Measurements from ENCODE around the gene SPANXN2. TPM values are rescaled to one million over a fixed set of nuclear protein-coding genes. Genes with fewer than 3 reads are reported as not detected.
"Not testable (repeated sequence)": the region's sequence is repeated elsewhere in the genome, so short reads cannot be mapped to it uniquely, and the experiment has no call there.

Gene SPANXN2, protein sequence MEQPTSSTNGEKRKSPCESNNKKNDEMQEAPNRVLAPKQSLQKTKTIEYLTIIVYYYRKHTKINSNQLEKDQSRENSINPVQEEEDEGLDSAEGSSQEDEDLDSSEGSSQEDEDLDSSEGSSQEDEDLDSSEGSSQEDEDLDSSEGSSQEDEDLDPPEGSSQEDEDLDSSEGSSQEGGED
- polyA plus RNA-seq (ENCODE audit: insufficient read length), result not detected

DNA sequence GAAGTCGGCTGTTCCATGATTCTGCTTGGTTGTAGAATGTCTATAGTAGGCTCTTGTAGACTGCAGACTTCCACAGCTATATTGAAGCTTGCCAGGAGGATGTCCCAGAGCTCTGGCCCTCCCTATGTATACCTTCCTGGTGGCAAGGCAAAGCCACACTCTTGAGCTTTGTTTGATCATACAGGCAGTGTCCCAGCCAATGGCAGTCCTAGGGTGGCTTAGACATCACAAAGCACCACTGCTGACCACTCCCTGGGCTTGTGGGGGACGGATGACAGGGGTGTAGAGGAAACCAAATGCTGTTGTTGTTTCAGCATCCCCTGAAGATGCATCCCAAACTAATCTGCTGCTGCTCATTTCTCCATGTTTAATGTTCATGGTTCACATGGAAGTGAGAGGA, at the start of gene SPANXN2:
SPANXN2 (minus strand) TSS at position 101 of the 400 bp plus-strand sequence; CDS start at position 17, 84 bp downstream.
- not testable (repeated sequence) for DNase-seq

DNA sequence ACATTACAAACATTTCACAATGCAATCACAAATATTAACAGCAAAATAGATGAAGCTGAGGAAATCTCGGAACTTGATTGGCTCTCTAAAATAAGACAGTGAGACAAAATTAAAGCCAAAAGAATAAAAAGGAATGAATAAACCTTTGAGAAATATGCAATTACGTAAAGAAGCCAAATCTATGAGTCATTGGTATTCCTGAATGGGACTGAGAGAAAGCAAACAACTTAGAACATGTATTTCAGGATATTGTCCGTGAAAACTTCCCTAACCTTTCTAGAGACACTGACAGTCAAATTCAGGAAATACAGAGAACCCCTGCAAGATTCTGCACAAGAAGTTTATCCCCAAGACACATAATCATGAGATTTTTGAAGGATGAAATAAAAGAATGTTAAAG, 48.4 kb upstream of the SPANXN2 start:
- no peak for DNase-seq

DNA sequence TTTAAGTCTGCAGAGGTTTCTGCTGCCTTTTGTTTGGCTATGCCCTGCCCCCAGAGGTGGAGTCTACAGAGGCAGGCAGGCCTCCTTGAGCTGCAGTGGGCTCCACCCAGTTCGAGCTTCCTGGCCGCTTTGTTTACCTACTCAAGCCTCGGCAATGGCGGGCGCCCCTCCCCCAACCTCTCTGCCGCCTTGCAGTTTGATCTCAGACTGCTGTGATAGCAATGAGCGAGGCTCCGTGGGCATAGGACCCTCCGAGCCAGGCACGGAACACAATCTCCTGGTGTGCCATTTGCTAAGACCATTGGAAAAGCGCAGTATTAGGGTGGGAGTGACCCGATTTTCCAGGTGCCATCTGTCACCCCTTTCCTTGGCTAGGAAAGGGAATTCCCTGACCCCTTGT, 47.2 kb upstream of the SPANXN2 start:
- DNase-seq, result not testable (repeated sequence)

DNA sequence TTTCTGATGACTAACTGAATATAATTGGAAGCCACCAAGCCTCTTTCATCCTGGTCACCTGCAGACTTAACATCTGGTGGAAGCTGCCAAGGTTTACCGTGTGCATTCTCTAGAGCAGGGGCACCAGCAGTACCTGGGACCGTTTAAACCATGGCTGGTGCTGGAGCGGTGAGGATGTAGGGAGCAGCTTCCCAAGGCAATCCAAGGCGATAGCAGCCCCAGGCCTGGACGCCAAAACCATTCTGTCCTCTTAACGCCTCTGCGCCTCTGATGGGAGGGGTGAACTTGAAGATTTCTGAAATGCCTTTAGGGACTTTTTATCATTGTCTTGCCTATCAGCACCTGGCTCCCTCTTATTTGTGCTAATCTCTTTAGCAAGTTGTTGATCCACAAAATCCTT, 37.3 kb upstream of the SPANXN2 start:
- DNase-seq, result no peak

DNA sequence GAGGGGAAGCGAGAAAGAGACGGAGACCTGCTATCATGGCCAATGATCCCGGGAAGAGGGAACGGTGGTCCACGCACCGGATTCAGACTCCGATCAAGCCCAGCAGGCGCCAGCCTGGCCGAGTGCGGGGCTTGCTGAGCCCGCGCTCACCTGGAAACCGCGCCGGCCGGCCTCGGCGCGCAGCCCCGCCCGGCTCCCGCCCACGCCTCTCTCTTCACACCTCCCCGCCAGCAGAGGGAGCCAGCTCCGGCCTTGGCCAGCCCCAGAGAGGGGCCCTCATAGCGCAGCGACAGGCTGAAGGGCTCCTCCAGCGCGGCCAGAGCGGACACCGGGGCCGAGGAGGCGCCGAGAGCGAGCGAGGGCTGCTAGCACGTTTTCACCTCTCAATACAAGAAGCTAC, 36.8 kb upstream of the SPANXN2 start:
- no peak for DNase-seq

DNA sequence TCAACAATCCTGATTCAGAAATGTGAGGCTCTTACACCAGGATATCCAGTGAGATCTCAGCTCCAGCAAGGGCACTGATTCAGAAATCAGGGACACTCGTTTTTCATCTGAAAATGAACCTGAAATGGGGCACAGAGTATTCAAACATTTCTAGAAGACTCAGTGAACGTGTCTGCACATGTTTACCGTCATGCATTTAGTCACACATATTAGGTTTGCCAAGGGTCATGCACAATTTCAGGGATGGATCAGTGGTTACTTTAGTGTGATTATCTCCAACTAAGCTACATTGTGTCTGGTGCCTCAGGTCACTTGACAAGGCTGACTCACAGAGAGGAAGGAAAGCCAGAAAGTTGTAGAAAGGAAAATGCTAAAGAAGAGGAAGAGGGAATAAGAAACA, 33.6 kb upstream of the SPANXN2 start:
- DNase-seq, result no peak

DNA sequence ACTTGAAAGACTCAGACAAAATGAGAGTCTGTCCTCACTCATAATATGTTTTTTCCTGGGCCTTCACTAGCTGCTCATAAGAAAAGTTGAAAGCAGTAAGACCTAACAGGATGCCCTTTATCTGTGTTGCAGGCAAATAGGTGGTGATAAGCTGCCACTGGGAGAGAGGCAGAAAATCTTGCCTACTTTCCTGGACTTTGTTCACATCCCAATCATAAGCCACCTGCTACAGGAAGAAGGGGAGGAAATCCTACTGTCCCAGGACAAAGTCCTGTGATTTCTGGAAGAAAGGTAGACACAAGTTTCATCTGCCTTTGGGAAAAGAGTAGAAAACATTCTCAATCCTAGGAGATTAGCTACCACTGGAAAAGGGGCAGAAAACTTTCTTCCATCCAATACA, 13.3 kb upstream of the SPANXN2 start:
- no peak for DNase-seq

DNA sequence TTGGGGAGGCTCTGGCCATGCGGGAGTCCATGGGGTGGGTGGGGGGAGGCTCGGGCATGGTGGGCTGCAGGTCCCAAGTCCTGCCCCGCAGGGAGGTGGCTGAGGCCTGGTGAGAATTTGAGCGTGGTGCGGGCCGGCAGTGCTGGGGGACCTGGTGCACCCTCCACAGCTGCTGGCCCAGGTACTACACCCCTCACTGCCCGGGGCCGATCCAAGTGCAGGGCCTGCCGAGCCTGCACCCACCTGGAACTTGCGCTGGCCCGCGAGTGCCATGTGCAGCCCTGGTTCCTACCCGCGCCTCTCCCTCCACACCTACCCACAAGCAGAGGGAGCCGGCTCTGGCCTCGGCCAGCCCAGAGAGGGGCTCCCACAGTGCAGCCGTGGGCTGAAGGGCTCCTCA, 5.7 kb upstream of the SPANXN2 start:
- DNase-seq, result no peak

DNA sequence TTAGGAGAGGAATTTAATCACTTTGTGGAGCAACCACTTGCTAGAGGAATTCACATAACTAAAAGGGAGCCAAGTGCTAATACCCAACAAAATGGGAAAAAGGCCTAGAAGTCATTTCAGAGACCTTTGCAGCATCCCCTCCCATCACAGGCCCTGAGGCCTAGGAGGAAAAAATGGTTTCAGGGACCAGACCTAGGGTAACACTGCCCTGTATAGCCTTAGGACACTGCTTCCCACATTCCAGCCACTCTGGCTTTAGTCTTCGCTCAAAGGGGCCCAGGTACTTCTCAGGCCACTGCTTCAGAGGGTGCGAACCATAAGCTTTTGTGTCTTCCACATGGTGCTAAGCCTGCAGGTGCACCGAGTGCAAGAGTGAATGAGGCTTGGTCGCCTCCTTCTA, 19.1 kb downstream of the SPANXN2 start:
- no peak for DNase-seq

DNA sequence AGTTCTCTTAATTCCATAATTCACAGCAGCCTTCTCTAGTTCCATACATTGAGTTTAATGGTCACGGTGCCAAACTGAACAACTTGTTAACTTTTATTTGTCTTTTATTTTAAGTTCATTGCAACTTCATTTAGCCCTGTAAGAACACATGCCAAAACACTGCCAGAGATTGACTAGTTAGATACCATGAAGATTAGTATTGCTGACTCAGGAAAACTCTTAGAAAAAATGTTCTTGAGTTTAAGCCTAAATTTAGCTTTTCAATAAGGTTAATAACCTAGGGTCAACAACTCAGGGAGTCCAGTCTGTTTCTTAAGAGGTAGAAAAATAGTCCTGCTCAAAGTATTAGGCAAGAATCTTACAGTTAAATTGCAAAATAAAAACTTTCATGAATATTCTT, 25.7 kb downstream of the SPANXN2 start:
- DNase-seq, result no peak

DNA sequence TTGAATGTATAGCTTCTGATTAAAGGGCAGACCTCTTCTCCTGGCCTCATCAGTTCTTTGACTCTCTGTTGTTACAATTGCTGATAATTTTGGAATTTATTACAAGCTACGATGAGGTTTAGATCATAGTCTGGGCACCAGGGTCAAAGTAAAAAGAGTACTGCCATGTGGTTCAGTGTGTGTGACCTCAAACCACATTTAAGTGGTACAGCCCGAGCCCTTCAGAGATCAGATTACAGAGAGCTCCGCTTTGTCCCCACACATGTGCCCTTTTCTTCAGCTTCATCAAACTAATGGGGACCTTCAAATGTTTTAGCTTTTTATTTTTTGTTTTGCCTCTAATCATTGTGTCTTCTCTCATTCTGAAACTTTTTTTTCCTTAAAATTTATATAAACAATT, 37.1 kb downstream of the SPANXN2 start:
- DNase-seq, result no peak

DNA sequence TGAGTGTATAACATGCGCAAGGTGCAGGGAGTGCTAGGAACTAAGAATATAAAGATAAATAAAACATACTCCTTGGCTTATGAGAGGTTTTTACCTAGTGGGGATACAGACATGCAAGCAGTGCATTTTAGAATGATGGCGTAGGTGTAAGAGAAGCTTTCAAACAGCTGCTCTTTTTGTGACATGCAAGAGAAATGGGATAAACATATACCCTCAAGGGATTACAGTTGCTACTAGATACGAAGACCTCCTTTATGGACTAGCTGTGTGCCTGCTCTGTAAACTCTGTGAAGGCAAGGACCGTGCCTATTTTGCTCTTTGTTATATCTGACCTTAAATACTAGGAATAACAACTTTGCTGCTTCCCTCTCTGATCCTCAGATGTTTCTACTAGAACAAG, 45.6 kb downstream of the SPANXN2 start:
- no peak for DNase-seq

DNA sequence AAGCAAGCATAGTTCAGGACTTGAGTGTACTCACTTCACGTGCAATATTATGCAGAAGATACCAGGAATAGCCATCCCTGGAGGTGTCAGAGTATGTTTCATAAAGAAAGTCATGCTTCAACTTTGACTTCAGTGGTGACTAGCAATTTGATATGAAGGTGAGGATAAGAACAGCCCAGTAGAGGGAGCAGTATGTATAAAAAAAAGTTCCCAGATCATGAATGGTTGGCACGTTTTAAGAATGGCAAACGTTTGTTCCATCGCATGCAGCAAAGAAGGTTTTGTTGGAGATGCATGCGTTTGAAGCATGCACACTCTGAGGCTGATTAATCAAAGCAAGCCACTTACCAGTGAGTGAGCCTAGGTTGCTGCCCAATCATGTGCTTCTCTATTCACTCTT, 51.2 kb downstream of the SPANXN2 start:
- DNase-seq, result no peak

DNA sequence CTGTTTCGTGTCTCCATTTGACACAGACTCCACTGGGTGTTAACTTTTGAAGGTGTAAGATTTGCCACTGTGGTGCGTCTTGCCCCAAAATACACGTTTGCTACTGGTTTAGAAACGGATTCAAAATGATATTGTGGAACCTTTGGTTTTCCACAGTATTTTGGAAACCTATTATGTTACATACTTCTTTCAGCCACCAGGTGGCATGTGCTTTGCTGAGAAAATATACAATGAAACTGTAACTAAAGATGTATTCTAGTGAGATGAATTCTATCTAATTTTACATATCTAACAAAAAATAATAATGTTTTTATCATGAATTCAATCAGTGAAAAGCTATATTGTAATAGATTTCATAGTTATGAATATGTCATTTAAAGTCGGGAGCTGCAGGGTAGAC, 56.2 kb downstream of the SPANXN2 start:
- no peak for DNase-seq

DNA sequence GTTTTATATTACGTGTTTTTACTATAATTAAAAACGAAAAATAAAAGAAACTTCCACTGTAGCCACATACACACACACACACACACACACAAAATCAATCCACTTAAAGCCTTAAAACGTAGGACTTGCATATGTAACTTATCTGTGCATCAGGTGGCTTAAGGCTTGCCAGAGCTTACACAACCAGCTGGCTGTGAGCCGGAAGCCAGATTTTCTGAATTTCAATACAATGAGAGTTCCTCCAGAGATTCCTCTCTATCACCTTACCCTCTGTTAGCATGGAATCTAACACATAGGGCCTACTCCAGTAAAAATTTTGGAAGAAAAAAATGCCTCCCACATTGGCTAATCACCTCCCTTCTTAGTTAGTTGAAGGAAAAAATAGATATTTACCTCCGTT, 56.8 kb downstream of the SPANXN2 start:
- DNase-seq, result no peak

Other genes starting within 250 kb of the SPANXN2 start
- gene SPANXN3, start 203.3 kb downstream of the SPANXN2 start, polyA plus RNA-seq (ENCODE audit: insufficient read length), result not detected
- gene SLITRK4, start 84.7 kb downstream of the SPANXN2 start, polyA plus RNA-seq (ENCODE audit: insufficient read length), result 3.0 TPM
- 0.26 TPM for gene UBE2NL, start 163.3 kb upstream of the SPANXN2 start, polyA plus RNA-seq (ENCODE audit: insufficient read length)